Heart right ventricle (tissue), 16 donors: ENCODE data around the gene IKZF4. TPM values are rescaled to one million over a fixed set of nuclear protein-coding genes. Genes with fewer than 3 reads are reported as not detected.
"Not testable (repeated sequence)": the region's sequence is repeated elsewhere in the genome, so short reads cannot be mapped to it uniquely, and the experiment has no call there.

Experiments
- ATAC-seq, 8 donors: fragments of 200-7000 bp; cut with Tn5 transposase; one replicate each; pipeline ENCODE4 v1.9.1; 2020; ENCODE audit warnings: mild to moderate bottlenecking in 8 of 8, moderate library complexity in 8 of 8, moderate number of reproducible peaks in 1 of 8
- DNase-seq, 2 donors: peaks; one replicate each; pipeline ENCODE4 v3.0.0-alpha.2; 2020
- H3K27ac ChIP-seq, 10 donors: fragments of 200-600 bp; sonication (generic) in 2 of 10; one replicate each; pipeline versions ENCODE4 v1.5.0 to v1.8.0; 2020 to 2022; ENCODE audit warnings: mild to moderate bottlenecking in 3 of 10
- H3K27me3 ChIP-seq, 7 donors: fragments of 200-600 bp; one replicate each; pipeline ENCODE4 v1.8.0; 2021 to 2022; ENCODE audit warnings: mild to moderate bottlenecking in 2 of 7
- H3K36me3 ChIP-seq, 9 donors: fragments of 200-600 bp; sonication (generic) in 1 of 9; one replicate each; pipeline versions ENCODE4 v1.5.0 to v1.8.0; 2020 to 2022; ENCODE audit warnings: mild to moderate bottlenecking in 2 of 9
- H3K4me1 ChIP-seq, 9 donors: fragments of 200-600 bp; sonication (generic) in 1 of 9; one replicate each; pipeline versions ENCODE4 v1.5.0 to v1.8.0; 2020 to 2022; ENCODE audit warnings: mild to moderate bottlenecking in 4 of 9
- H3K4me3 ChIP-seq, 10 donors: fragments of 200-600 bp; sonication (generic) in 2 of 10; one replicate each; pipeline versions ENCODE4 v1.5.0 to v1.8.0; 2020 to 2022; ENCODE audit warnings: mild to moderate bottlenecking in 7 of 10, moderate library complexity in 2 of 10
- H3K9me3 ChIP-seq, 11 donors: fragments of 200-600 bp in 10 of 11; sonication (generic) in 2 of 11; one replicate each; pipeline versions ENCODE4 v1.5.0 to v1.8.0; 2013 to 2022; ENCODE audit warnings: mild to moderate bottlenecking in 2 of 11, control low read depth in 1 of 11, moderate library complexity in 1 of 11
- WGBS, 2 donors: extraction: QIAGEN DNeasy Blood & Tissue Kit; methylation state at CpG; one replicate each; pipeline ENCODE4 v1.1.7; 2013; ENCODE audit warnings: inconsistent platforms in 1 of 2; 5-methylcytosine and 5-hydroxymethylcytosine counted together
- intact Hi-C, 10 donors: fragments of 100-400 bp; cut with DNase I; formaldehyde crosslinking; loops; one replicate each; pipeline versions ENCODE4 v1.11.1 to v1.14.2; 2022
- polyA plus RNA-seq, 2 donors: library from polyadenylated mRNA; stranded (reverse); fragments of 200-250 nt; gene quantifications; one replicate each; pipeline ENCODE4 v1.2.3, GENCODE V29; 2013
- total RNA-seq, 10 donors: library from RNA; stranded (reverse); fragmentation: NEBNext Ultra II Directional in 3 of 10; extraction: Animal tissue kit (Norgen Biotek cat#: 25700) in 3 of 10; gene quantifications; one replicate each; pipeline versions ENCODE4 v1.2.1 to v1.2.4, GENCODE V29; 2021 to 2023
- TF ChIP-seq, protein P1 (sequence below), 9 donors: fragments of 200-600 bp; sonication (generic) in 2 of 9; IDR thresholded peaks; one replicate each; pipeline versions ENCODE4 v1.5.0 to v1.8.0; 2021 to 2022; ENCODE audit warnings: antibody characterized with exemption in 9 of 9, mild to moderate bottlenecking in 5 of 9, moderate library complexity in 1 of 9
- donor health status: Arrhythmogenic right ventricular cardiomyopathy.
- donor health status: ischemic (EF 13 %, LVEDD 7.1; RV severe dilation, severe dysfunction).
- donor health status: healthy with polysubstance abuse.
- donor health status: DM: no; HTN: yes; CAD: no.
- donor health status: DM: no; HTN: no; CAD: no.
- donor health status: ischemic (EF 25% LVEDD 6.9; RV normal size, moderate dysfunction).
- donor health status: ischemic (EF 25% LVEDD 5.7; RV mildly dilated, moderate dysfunction).
- donor health status: healthy.
- donor health status: DM: yes; HTN: yes; CAD: no.
- donor health status: Ischemic cardiomyopathy.
- donor health status: ischemic (EF 35%, LVEDD 5.7; RV mildly dilated, moderate dysfunction).
- donor health status: nonischemic (EF 11% LVEDD 7.7; RV severe dilation, severe dysfunction).
- donor health status: DM: yes; HTN: yes; CAD: no.
- donor health status: PGD.
- donor health status: ischemic (EF 29% LVEDD 5.4; RV normal size, mild dysfunction).
- donor health status: nonischemic (EF 23%, LVEDD 6.1; RV moderate dilation, normal function).

The IKZF4 gene
- total and polyA plus RNA-seq, 12 donors = 1.6 to 10.1 (median 7.1) TPM

DNA sequence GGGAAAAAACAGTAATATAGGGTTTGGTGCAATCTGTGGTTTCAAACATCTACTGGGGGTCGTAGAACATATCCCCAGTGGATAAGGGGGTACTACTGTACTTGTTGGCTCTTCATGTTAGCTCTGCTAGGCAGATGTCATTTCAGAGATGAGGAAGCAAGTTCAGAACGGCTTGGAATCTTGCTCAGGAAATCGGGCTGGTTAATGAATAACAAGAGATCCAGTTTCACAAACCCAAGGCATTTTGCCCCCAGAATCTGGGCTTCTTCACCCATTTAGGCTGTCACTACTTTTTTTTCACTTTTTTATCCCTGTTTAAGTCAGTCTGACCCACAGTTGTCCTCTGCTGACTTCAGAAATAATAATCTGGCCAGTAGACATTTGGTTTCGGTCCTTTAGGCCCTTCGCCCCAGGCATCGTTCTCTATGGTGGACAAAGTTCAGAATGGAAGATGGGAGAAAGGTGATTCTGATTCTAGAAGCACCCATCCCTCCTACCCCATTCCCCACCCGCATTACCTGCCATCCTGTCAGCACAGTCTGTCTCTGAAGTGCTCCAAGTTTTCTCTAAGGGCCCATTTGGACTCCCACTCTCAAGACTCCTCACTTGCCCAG, 19.2 kb upstream of the IKZF4 start:
- no peak overlapping the region for H3K27ac ChIP-seq
- H3K36me3 ChIP-seq = peaks cover 0 to 58% (median 16%) of the 10 kb centered on the region in 9 donors
- H3K27me3 ChIP-seq = no peaks in the 10 kb centered on the region
- intact Hi-C loops = no loop called here
- WGBS, 2 donors = 84 to 88% methylated on average over 7 of the region's 7 CpGs
- no peaks in the 10 kb centered on the region for H3K9me3 ChIP-seq
- DNase-seq = no peak
- no peak overlapping the region for H3K4me3 ChIP-seq
- peaks cover 5 to 16% (median 11%) of the 10 kb centered on the region in 9 donors for H3K4me1 ChIP-seq
- TF ChIP-seq, protein P1, sequence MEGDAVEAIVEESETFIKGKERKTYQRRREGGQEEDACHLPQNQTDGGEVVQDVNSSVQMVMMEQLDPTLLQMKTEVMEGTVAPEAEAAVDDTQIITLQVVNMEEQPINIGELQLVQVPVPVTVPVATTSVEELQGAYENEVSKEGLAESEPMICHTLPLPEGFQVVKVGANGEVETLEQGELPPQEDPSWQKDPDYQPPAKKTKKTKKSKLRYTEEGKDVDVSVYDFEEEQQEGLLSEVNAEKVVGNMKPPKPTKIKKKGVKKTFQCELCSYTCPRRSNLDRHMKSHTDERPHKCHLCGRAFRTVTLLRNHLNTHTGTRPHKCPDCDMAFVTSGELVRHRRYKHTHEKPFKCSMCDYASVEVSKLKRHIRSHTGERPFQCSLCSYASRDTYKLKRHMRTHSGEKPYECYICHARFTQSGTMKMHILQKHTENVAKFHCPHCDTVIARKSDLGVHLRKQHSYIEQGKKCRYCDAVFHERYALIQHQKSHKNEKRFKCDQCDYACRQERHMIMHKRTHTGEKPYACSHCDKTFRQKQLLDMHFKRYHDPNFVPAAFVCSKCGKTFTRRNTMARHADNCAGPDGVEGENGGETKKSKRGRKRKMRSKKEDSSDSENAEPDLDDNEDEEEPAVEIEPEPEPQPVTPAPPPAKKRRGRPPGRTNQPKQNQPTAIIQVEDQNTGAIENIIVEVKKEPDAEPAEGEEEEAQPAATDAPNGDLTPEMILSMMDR (IDR thresholded peaks at IDR 0.05) = no peak
- no peak for ATAC-seq

DNA sequence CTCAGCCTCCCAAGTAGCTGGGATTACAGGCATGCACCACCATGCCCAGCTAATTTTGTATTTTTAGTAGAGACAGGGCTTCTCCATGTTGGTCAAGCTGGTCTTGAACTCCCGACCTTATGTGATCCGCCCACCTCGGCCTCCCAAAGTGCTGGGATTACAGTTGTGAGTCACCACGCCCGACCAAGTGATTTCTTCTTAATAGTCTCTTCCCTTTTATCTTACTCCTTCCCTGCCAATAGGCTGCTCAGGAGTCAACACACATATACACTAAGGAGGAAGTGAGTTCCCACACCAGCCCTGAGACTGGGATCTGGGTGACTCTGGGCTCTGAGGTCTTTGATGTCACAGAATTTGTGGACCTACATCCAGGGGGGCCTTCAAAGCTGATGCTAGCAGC, 17.5 kb upstream of the IKZF4 start:
- ATAC-seq, intact Hi-C loops, H3K9me3 ChIP-seq, H3K4me3 ChIP-seq, H3K27ac ChIP-seq, H3K27me3 ChIP-seq, DNase-seq: not testable (repeated sequence)
- H3K4me1 ChIP-seq = peaks cover under 1 to 16% (median 7%) of the 10 kb centered on the region in 9 donors
- peaks cover 0 to 58% (median 16%) of the 10 kb centered on the region in 9 donors for H3K36me3 ChIP-seq
- 86 to 88% methylated on average over 5 of the region's 5 CpGs for WGBS, 2 donors

DNA sequence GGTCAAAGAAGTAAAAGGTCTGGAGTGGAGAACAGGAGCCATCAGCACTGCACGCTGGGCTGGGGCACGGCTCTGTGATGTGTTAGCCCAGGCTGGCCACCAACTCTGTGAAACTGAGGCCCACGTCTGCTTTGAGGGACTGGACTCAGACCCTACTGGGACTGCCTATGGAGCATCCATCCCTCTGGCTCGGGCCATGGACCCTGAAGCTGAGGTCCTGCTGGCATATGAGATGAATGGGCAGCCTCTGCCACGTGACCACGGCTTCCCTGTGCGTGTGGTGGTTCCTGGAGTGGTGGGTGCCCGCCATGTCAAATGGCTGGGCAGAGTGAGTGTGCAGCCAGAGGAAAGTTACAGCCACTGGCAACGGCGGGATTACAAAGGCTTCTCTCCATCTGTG, 16.6 kb upstream of the IKZF4 start:
- Histone ChIP-seq H3K27ac (no peak overlapping the region), H3K4me3 (no peak overlapping the region), H3K36me3 (peaks cover 0 to 56% (median 16%) of the 10 kb centered on the region in 9 donors), H3K4me1 (peaks cover 0 to 16% (median 9%) of the 10 kb centered on the region in 9 donors), H3K9me3 (no peaks in the 10 kb centered on the region), H3K27me3 (no peaks in the 10 kb centered on the region)
- 94 to 95% methylated on average over 10 of the region's 10 CpGs for WGBS, 2 donors
- TF ChIP-seq, protein P1 (IDR thresholded peaks at IDR 0.05) = no peak
- DNase-seq (no peak), ATAC-seq (no peak)
- intact Hi-C loops = no loop called here

DNA sequence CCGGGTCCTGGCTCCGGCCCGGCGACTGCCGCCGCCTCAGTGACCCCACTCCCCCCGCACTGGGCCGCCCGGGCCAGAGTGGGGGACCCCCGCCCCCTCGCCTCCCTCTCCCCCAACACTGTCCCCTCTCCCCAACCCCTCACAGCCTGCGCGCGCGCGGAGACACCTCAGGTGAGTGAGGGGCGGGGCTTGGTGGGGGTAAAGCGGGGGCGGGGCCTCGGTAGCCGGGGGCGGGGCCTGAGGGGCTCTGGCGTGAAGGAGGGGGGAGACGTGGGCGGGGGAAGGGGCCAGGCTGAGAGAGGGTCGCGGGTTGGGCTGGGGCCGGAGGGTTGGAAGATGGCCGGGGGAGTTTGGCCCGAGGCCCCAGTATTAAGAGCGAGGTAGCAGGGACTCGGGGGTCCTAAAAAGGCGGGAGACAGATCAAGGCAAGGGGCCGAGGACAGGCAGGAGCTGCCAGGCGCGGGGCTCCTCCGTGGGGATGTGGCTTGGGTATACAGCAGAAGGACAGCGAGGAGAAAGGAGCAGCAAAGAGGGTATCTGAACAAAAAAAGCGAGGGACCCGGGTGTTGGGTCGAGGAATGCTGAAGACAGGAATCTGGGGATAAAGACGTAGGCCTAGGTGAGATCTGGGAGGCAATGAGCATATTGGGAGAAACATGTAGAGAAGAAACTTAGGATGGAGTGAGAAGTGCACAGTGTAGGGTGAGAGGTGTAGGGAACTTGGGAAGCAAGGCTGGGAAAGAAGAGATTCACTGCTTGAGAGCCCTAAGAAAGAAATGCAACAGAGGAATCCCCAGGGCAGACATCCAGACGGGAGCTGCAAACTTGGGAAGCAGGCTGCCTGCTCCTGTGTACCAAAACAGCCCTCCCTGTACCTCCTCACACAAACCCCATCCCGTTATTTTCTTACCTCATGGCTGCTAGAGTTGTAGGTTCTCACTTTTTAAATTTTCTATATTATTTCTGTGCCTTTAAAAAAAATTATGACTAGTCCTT, 13.0 kb upstream of the IKZF4 start:
- Histone ChIP-seq H3K27me3 (no peaks in the 10 kb centered on the region), H3K27ac (peak overlapping the region; percentile 60 to 98 (median 93)), H3K9me3 (no peaks in the 10 kb centered on the region), H3K36me3 (peaks cover 0 to 39% (median 13%) of the 10 kb centered on the region in 9 donors), H3K4me3 (peak overlapping the region; percentile 79 to 99 (median 88)), H3K4me1 (peaks cover 0 to 16% (median 9%) of the 10 kb centered on the region in 9 donors)
- 1% methylated on average over 32 to 44 of the region's 44 CpGs for WGBS, 2 donors
- ATAC-seq (peak; percentile 70 to 86 (median 82)), DNase-seq (peak; percentile 51 to 70)
- TF ChIP-seq, protein P1 (IDR thresholded peaks at IDR 0.05) = no peak
- intact Hi-C loops = no loop called here
